Tibial artery (tissue), 4 donors: ENCODE data around the gene SSMEM1.
"Not testable (repeated sequence)": the region's sequence is repeated elsewhere in the genome, so short reads cannot be mapped to it uniquely, and the experiment has no call there.

Experiments
- DNase-seq, 2 donors: peaks; one replicate each; pipeline ENCODE4 v3.0.0-alpha.2; 2019
- H3K27ac ChIP-seq, 2 donors: fragments of 200-600 bp; sonication (generic) in 1 of 2; 1 replicate in 1 of 2; 2 replicates in 1 of 2; pipeline ENCODE4 v1.5.1; 2018 to 2019; ENCODE audit warnings: mild to moderate bottlenecking in 1 of 2
- H3K27me3 ChIP-seq, 2 donors: fragments of 200-600 bp; sonication (generic) in 1 of 2; one replicate each; pipeline versions ENCODE4 v1.5.1 to v1.6.0; 2016 to 2019
- H3K36me3 ChIP-seq, 3 donors: fragments of 200-600 bp; sonication (generic) in 2 of 3; one replicate each; pipeline ENCODE4 v1.5.1; 2016 to 2019; ENCODE audit warnings: mild to moderate bottlenecking in 2 of 3
- H3K4me1 ChIP-seq, 4 donors: fragments of 200-600 bp; sonication (generic) in 2 of 4; 1 replicate in 3 of 4; 2 replicates in 1 of 4; pipeline ENCODE4 v1.5.1; 2016 to 2019
- H3K4me3 ChIP-seq, 2 donors: fragments of 200-600 bp; sonication (generic) in 1 of 2; 1 replicate in 1 of 2; 2 replicates in 1 of 2; pipeline ENCODE4 v1.5.1; 2018 to 2019; ENCODE audit warnings: mild to moderate bottlenecking in 2 of 2
- H3K9me3 ChIP-seq, 3 donors: fragments of 200-600 bp; sonication (generic) in 1 of 3; one replicate each; pipeline ENCODE4 v1.5.1; 2016 to 2019
- intact Hi-C: fragments of 100-400 bp; cut with DNase I; formaldehyde crosslinking; loops from one replicate; pipeline ENCODE4 v1.15.0; 2023; ENCODE audit warnings: low total_unique reads
- TF ChIP-seq, protein P1 (sequence below), 2 experiments: fragments of 200-600 bp in 1 of 2; fragments of 450-650 bp in 1 of 2; IDR thresholded peaks; one replicate each; pipeline ENCODE4 v1.5.1; 2017 to 2019; ENCODE audit warnings: antibody characterized with exemption in 2 of 2, mild to moderate bottlenecking in 1 of 2, moderate library complexity in 1 of 2

SSMEM1 gene

DNA sequence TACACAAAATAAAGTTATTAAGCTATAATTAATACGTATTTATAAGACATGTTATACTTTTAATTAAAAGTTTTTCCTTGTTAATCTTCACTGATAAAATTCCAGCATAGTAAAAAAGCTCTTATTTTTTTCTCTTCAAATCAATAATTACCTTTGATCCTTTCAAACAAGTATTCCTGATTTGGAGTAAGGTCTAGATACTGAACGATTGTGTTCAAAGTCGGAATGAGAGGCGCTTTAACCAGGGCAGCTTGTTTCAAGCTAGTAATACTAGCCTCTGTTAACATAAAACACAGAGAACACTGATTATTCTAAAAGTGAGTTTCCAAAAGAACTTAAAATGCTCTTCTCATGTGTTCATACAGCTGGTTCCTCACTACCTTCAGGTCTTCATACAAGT is 29.4 kb upstream of the SSMEM1 start:
- Histone ChIP-seq H3K27ac (no peak overlapping the region), H3K4me1 (no peaks in the 10 kb centered on the region), H3K9me3 (no peaks in the 10 kb centered on the region), H3K36me3 (peaks cover 45 to 77% (median 52%) of the 10 kb centered on the region in 3 donors), H3K27me3 (no peaks in the 10 kb centered on the region), H3K4me3 (no peak overlapping the region)
- intact Hi-C loops = no loop called here
- no peak for DNase-seq
- TF ChIP-seq, protein P1, sequence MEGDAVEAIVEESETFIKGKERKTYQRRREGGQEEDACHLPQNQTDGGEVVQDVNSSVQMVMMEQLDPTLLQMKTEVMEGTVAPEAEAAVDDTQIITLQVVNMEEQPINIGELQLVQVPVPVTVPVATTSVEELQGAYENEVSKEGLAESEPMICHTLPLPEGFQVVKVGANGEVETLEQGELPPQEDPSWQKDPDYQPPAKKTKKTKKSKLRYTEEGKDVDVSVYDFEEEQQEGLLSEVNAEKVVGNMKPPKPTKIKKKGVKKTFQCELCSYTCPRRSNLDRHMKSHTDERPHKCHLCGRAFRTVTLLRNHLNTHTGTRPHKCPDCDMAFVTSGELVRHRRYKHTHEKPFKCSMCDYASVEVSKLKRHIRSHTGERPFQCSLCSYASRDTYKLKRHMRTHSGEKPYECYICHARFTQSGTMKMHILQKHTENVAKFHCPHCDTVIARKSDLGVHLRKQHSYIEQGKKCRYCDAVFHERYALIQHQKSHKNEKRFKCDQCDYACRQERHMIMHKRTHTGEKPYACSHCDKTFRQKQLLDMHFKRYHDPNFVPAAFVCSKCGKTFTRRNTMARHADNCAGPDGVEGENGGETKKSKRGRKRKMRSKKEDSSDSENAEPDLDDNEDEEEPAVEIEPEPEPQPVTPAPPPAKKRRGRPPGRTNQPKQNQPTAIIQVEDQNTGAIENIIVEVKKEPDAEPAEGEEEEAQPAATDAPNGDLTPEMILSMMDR (IDR thresholded peaks at IDR 0.05) = no peak

DNA sequence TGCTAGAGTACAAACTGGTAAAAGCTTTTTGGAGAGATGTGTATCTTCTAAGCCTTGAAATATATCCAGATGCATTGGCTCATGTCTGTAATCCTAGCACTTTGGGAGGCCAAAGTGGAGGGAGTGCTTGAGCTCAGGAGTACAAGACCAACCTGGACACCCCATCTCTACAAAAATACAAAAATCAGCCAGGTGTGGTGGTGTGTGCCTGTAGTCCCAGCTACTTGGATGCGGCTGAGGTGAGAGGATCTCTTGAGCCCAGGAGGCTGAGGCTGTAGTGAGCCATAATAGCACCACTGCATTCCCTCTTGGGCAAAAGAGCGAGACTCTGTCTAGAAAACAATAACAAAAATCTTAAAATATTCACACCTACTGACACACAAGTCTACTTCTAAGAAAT is 28.0 kb upstream of the SSMEM1 start:
- H3K4me1 ChIP-seq = no peaks in the 10 kb centered on the region
- H3K27ac ChIP-seq = no peak overlapping the region
- no peaks in the 10 kb centered on the region for H3K9me3 ChIP-seq
- H3K36me3 ChIP-seq = peaks cover 51 to 80% (median 52%) of the 10 kb centered on the region in 3 donors
- no peak overlapping the region for H3K4me3 ChIP-seq
- intact Hi-C loops = no loop called here
- DNase-seq = no peak
- TF ChIP-seq, protein P1 (IDR thresholded peaks at IDR 0.05) = no peak
- no peaks in the 10 kb centered on the region for H3K27me3 ChIP-seq

- H3K27me3 ChIP-seq = no peaks in the 10 kb centered on the region
- intact Hi-C loops = no loop called here
- H3K36me3 ChIP-seq = peaks cover 50 to 74% (median 54%) of the 10 kb centered on the region in 3 donors
Measured at GRCh38 chr7:130180571-130181262, 26.9 kb upstream of the SSMEM1 start.

DNA sequence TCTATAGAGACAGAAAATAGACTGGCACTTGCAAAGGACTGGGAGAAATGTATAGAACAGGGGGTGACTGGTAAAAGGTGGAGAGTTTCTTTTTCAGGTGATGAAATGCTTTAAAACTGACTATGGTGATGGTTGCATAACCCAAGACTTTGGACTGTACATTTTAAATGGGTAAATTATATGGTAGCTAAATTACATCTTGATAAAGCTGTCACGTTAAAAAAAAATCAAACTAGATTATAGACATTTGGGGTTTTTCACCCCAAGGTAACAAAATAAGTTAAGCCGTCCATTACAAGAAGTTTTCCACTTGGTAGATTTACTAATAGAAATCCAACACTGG is 26.4 kb upstream of the SSMEM1 start:
- no peaks in the 10 kb centered on the region for H3K27me3 ChIP-seq
- no peaks in the 10 kb centered on the region for H3K9me3 ChIP-seq
- TF ChIP-seq, protein P1 (IDR thresholded peaks at IDR 0.05) = no peak
- peaks cover 50 to 74% (median 54%) of the 10 kb centered on the region in 3 donors for H3K36me3 ChIP-seq
- H3K27ac ChIP-seq = no peak overlapping the region
- no peak overlapping the region for H3K4me3 ChIP-seq
- no peak for DNase-seq
- intact Hi-C loops = no loop called here
- no peaks in the 10 kb centered on the region for H3K4me1 ChIP-seq

More at GRCh38 chr7:130180571-130181262, 26.9 kb upstream of the SSMEM1 start:
- Histone ChIP-seq H3K4me1 (no peaks in the 10 kb centered on the region), H3K4me3 (no peak overlapping the region), H3K9me3 (no peaks in the 10 kb centered on the region), H3K27ac (no peak overlapping the region)
- no peak for DNase-seq
- TF ChIP-seq, protein P1 (IDR thresholded peaks at IDR 0.05) = no peak

DNA sequence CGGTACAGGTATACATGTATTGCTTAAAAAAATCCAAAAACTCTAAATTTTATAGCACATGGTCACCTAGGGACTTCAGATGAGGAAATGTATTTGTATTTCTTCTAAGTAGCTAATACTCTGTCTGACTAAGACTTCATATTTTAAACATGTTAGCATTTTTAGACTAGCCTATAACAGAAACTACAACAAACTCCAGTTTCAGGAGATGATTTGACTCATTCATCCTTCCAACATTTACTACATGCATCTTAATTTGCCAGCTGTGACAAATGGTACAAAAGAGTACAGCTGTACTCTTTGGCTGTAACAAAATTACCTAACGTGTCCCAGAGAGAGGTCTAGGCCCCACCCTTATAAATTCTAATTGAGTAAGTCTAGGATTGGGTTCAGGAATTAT is 24.7 kb upstream of the SSMEM1 start:
- intact Hi-C loops = no loop called here
- DNase-seq = no peak
- Histone ChIP-seq H3K27ac (no peak overlapping the region), H3K4me1 (no peaks in the 10 kb centered on the region), H3K36me3 (peaks cover 47 to 62% (median 54%) of the 10 kb centered on the region in 3 donors), H3K9me3 (no peaks in the 10 kb centered on the region), H3K4me3 (no peak overlapping the region), H3K27me3 (no peaks in the 10 kb centered on the region)
- TF ChIP-seq, protein P1 (IDR thresholded peaks at IDR 0.05) = no peak

GRCh38 chr7:130184349-130184748 is 23.3 kb upstream of the SSMEM1 start:
- intact Hi-C loops, H3K27ac ChIP-seq, H3K4me3 ChIP-seq, H3K4me1 ChIP-seq, H3K9me3 ChIP-seq, H3K27me3 ChIP-seq, DNase-seq: not testable (repeated sequence)
- peaks cover 36 to 59% (median 42%) of the 10 kb centered on the region in 3 donors for H3K36me3 ChIP-seq
